Measurements from ENCODE around the gene TEPSIN. TPM values are rescaled to one million over a fixed set of nuclear protein-coding genes. Genes with fewer than 3 reads are reported as not detected.

Gene TEPSIN
- total and polyA plus RNA-seq, 11 donors = 6.8 to 16.0 (median 10.4) TPM

- DNase-seq (no peak), ATAC-seq (no peak)
- H3K27me3 ChIP-seq = no peaks in the 10 kb centered on the region
- H3K27ac ChIP-seq = no peak overlapping the region
- H3K36me3 ChIP-seq = peaks cover 0 to 90% (median 70%) of the 10 kb centered on the region in 9 donors
- no peak overlapping the region for H3K4me3 ChIP-seq
- intact Hi-C loops (cut with DNase I) = no loop called here
- peaks cover 0 to 12% (median 0%) of the 10 kb centered on the region in 12 donors for H3K4me1 ChIP-seq
- TF ChIP-seq POLR2A (IDR thresholded peaks at IDR 0.05) (no peak), CTCF (IDR thresholded peaks at IDR 0.05) (no peak)
- no peaks in the 10 kb centered on the region for H3K9me3 ChIP-seq
- 87 to 93% (median 90%) methylated on average over 6 of the region's 6 CpGs for WGBS, 4 donors
These were observed 28.7 kb upstream of the TEPSIN start for GRCh38 chr17:81267390-81268067.

- intact Hi-C loops (cut with DNase I) = no loop called here
- Histone ChIP-seq H3K4me1 (peaks cover 0 to 10% (median 0%) of the 10 kb centered on the region in 12 donors), H3K27me3 (no peaks in the 10 kb centered on the region), H3K4me3 (no peak overlapping the region), H3K27ac (no peak overlapping the region), H3K9me3 (no peaks in the 10 kb centered on the region), H3K36me3 (peaks cover 0 to 94% (median 70%) of the 10 kb centered on the region in 9 donors)
- WGBS, 4 donors = 96 to 98% (median 97%) methylated on average over 14 to 22 of the region's 22 CpGs
- no peak for TF ChIP-seq POLR2A (IDR thresholded peaks at IDR 0.05)
- TF ChIP-seq CTCF (IDR thresholded peaks at IDR 0.05) = no peak
- DNase-seq (no peak), ATAC-seq (no peak)
These were observed 26.7 kb upstream of the TEPSIN start for GRCh38 chr17:81265576-81265975.

- intact Hi-C loops (cut with DNase I) = no loop called here
- ATAC-seq (no peak), DNase-seq (no peak)
- no peaks in the 10 kb centered on the region for H3K9me3 ChIP-seq
- H3K4me3 ChIP-seq = no peak overlapping the region
- TF ChIP-seq POLR2A (IDR thresholded peaks at IDR 0.05) = no peak
- TF ChIP-seq CTCF (IDR thresholded peaks at IDR 0.05) = no peak
- no peaks in the 10 kb centered on the region for H3K27me3 ChIP-seq
- H3K4me1 ChIP-seq = peaks cover 0 to 10% (median 0%) of the 10 kb centered on the region in 12 donors
- H3K27ac ChIP-seq = no peak overlapping the region
- whole genome bisulfite sequencing, 4 donors = 92 to 97% (median 96%) methylated on average over 12 of the region's 12 CpGs
- peaks cover 0 to 94% (median 73%) of the 10 kb centered on the region in 9 donors for H3K36me3 ChIP-seq
These were observed 25.8 kb upstream of the TEPSIN start for GRCh38 chr17:81264640-81265039.

GRCh38 chr17:81263371-81264181, 24.7 kb upstream of the TEPSIN start:
- peaks cover 0 to 94% (median 74%) of the 10 kb centered on the region in 9 donors for H3K36me3 ChIP-seq
- DNase-seq = no peak

More at GRCh38 chr17:81263371-81264181, 24.7 kb upstream of the TEPSIN start:
- Histone ChIP-seq H3K9me3 (no peaks in the 10 kb centered on the region), H3K27ac (no peak overlapping the region), H3K4me1 (peaks cover 0 to 10% (median 0%) of the 10 kb centered on the region in 12 donors), H3K4me3 (no peak overlapping the region), H3K27me3 (no peaks in the 10 kb centered on the region)
- TF ChIP-seq POLR2A (IDR thresholded peaks at IDR 0.05) (no peak), CTCF (IDR thresholded peaks at IDR 0.05) (no peak)
- ATAC-seq = no peak
- intact Hi-C loops (cut with DNase I) = no loop called here
- 93 to 97% (median 94%) methylated on average over 25 to 40 of the region's 40 CpGs for whole genome bisulfite sequencing, 4 donors

Data from heart left ventricle (tissue), 16 donors.